Skeletal muscle tissue (tissue), 5 donors: ENCODE measurements around the gene TAMALIN. TPM values are rescaled to one million over a fixed set of nuclear protein-coding genes. Genes with fewer than 3 reads are reported as not detected.

ENCODE experiments used
- H3K27ac ChIP-seq: one replicate; pipeline ENCODE4 v1.7.0; 2013; ENCODE audit warnings: mild to moderate bottlenecking, low read depth, low read length, inconsistent platforms
- H3K27me3 ChIP-seq, 3 donors: one replicate each; pipeline ENCODE4 v1.7.0; 2013; ENCODE audit warnings: low read length in 3 of 3; ENCODE audit not compliant: control insufficient read depth in 3 of 3, insufficient read depth in 3 of 3
- H3K36me3 ChIP-seq, 3 donors: one replicate each; pipeline ENCODE4 v1.7.0; 2013; ENCODE audit warnings: low read length in 3 of 3; ENCODE audit not compliant: control insufficient read depth in 3 of 3, insufficient read depth in 3 of 3
- H3K4me1 ChIP-seq, 3 donors: one replicate each; pipeline ENCODE4 v1.7.0; 2013; ENCODE audit warnings: low read length in 3 of 3, mild to moderate bottlenecking in 3 of 3; ENCODE audit not compliant: control insufficient read depth in 3 of 3, insufficient read depth in 3 of 3
- H3K4me3 ChIP-seq, 3 donors: one replicate each; pipeline ENCODE4 v1.7.0; 2013; ENCODE audit warnings: low read length in 3 of 3
- H3K9ac ChIP-seq, 3 donors: one replicate each; pipeline ENCODE4 v1.7.0; 2013; ENCODE audit warnings: low read length in 3 of 3, mild to moderate bottlenecking in 3 of 3, moderate library complexity in 2 of 3, low read depth in 1 of 3
- H3K9me3 ChIP-seq, 3 donors: one replicate each; pipeline ENCODE4 v1.7.0; 2013; ENCODE audit warnings: low read length in 3 of 3; ENCODE audit not compliant: control insufficient read depth in 3 of 3
- small RNA-seq: library from RNA; depleted of rRNA; stranded (forward); fragments of <200 nt; gene quantifications from one replicate; pipeline ENCODE3, GENCODE V24; 2014
- total RNA-seq: library from RNA; depleted of rRNA; stranded (reverse); fragments of >200 nt; gene quantifications from one replicate; pipeline ENCODE4 v1.2.3, GENCODE V29; 2014
- donor health status: Osteomylitis.

TAMALIN gene
- total RNA-seq, 1 donor from 2014 or later: 9.4 TPM

- peak overlapping the region; percentile 38 to 73 (median 61) for H3K9ac ChIP-seq
- peaks cover 25 to 29% (median 28%) of the 10 kb centered on the region in 3 donors for H3K4me1 ChIP-seq
- peak overlapping the region; percentile 83 for H3K27ac ChIP-seq
- H3K27me3 ChIP-seq: no peaks in the 10 kb centered on the region
- peaks cover under 1 to 9% (median 5%) of the 10 kb centered on the region in 3 donors for H3K36me3 ChIP-seq
- H3K9me3 ChIP-seq: no peaks in the 10 kb centered on the region
- H3K4me3 ChIP-seq: no peak overlapping the region
Measured at GRCh38 chr12:52063981-52064649, 57.4 kb downstream of the TAMALIN start.

Small RNAs within 50 kb of the gene (small RNA-seq; reads per million reads assigned to genes)
- not detected for gene RNU6-574P

Other genes starting within 250 kb of the TAMALIN start
- 1.0 TPM for gene FIGNL2, start 158.2 kb upstream of the TAMALIN start, total RNA-seq
- not detected for gene ANKRD33, start 118.8 kb upstream of the TAMALIN start, total RNA-seq
- gene ACVRL1, start 99.4 kb upstream of the TAMALIN start, total RNA-seq: 56.9 TPM
- 8.4 TPM for gene ACVR1B, start 55.2 kb upstream of the TAMALIN start, total RNA-seq
- 24.5 TPM for gene NR4A1, start 44.5 kb downstream of the TAMALIN start, total RNA-seq
- 34.4 TPM for gene ATG101, start 63.0 kb downstream of the TAMALIN start, total RNA-seq
- not detected for gene SMIM41, start 72.8 kb downstream of the TAMALIN start, total RNA-seq
- gene KRT80, start 185.1 kb downstream of the TAMALIN start, total RNA-seq: 0.52 TPM
- not detected for gene KRT7, start 226.3 kb downstream of the TAMALIN start, total RNA-seq